LNCaP clone FGC (cell line): ENCODE results near the gene DDRGK1.
"Not testable (repeated sequence)": the region's sequence is repeated elsewhere in the genome, so short reads cannot be mapped to it uniquely, and the experiment has no call there.

ENCODE experiments used
- DNase-seq: peaks from one replicate; pipeline ENCODE4 v3.0.0-alpha.2; 2011; ENCODE audit warnings: low read depth
- H3K4me3 ChIP-seq: 2 replicates; pipeline ENCODE4 v1.5.1; 2011; ENCODE audit warnings: mild to moderate bottlenecking, low read depth, low read length, control low read depth
- TF ChIP-seq, protein P1 (sequence below): IDR thresholded peaks from 2 replicates; pipeline ENCODE4 v1.5.1; 2012; ENCODE audit warnings: mild to moderate bottlenecking; ENCODE audit not compliant: control insufficient read depth, insufficient read depth; ENCODE audit errors: extremely low read depth

Gene DDRGK1

DNA sequence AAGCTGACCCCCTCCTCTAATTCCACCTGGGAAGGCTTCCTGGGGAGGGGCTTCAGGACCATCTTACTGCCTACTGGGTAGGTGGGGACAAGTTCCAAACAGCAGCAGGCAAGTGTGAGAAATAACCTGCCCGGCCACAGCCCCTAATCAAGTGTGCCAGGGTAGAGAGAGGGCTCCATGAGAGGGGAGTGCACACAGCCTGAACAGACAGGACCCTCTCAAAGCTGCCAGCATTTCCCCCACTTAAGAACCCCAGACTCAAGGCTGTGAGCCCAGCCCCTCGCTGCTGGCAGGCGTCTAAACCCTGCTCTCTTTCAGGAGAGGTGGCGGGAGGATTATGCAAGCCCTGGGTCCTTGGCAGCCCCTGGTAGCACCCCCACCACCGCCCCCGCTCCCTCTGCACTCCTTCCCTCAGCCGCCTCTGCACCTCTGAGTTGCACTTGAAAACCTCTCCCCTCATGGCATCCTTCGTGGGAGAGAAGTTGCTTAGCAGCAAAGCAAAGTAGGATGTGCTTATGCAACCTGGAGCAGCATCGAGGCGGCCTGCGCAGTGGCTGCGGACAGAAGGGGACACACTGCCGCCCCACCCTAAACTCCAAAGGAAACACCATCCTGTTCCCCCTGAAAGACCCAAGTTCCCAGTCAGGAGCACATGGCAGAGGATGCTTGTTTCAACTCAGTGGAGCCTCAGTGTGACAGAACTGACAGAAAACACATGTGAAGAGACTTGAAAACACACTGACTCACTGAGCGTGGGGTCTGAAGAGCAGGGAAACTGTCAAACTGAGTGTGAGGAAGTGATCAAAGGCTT is 10.5 kb downstream of the DDRGK1 start:
- TF ChIP-seq, protein P1, sequence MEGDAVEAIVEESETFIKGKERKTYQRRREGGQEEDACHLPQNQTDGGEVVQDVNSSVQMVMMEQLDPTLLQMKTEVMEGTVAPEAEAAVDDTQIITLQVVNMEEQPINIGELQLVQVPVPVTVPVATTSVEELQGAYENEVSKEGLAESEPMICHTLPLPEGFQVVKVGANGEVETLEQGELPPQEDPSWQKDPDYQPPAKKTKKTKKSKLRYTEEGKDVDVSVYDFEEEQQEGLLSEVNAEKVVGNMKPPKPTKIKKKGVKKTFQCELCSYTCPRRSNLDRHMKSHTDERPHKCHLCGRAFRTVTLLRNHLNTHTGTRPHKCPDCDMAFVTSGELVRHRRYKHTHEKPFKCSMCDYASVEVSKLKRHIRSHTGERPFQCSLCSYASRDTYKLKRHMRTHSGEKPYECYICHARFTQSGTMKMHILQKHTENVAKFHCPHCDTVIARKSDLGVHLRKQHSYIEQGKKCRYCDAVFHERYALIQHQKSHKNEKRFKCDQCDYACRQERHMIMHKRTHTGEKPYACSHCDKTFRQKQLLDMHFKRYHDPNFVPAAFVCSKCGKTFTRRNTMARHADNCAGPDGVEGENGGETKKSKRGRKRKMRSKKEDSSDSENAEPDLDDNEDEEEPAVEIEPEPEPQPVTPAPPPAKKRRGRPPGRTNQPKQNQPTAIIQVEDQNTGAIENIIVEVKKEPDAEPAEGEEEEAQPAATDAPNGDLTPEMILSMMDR: no peak
- no peak for DNase-seq
- no peak overlapping the region for H3K4me3 ChIP-seq

DNA sequence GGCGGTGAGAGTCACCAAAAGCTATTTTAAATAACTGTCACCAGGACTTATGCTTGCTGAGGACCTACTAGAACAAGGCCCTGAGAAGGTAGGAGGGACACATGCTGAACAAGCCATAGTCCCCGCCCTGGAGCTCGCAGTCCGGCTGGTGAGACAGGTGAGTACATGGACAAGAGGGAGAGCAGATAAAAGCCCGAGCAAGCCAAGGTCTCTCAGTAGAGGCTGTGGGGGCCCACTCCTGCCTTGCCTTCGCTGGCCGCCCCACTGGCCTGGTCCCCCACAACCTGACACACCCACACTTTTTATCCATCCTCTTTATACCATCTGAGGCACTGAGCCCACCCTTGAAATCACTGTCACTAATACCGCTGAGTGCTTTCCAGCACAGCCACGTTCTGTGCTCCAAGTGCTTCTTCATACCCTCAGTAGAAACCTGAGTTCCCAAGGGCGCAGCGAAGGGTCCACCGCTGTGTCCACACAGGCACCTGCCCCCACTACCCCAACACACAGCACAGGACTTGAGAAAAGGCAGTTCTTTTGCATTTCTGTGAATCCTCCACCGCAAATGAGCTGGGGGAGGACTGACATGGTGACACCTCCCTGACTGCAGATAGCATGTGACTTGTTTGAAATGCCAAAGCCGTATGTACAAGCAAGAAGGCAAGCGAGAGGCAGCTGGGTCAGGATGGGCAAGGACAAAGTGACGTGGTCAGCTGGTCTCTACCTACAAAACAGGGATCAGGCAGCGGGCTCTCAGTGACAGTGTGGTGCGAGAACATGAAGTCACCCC is 12.1 kb downstream of the DDRGK1 start:
- H3K4me3 ChIP-seq: no peak overlapping the region
- TF ChIP-seq, protein P1: no peak
- DNase-seq: no peak

DNA sequence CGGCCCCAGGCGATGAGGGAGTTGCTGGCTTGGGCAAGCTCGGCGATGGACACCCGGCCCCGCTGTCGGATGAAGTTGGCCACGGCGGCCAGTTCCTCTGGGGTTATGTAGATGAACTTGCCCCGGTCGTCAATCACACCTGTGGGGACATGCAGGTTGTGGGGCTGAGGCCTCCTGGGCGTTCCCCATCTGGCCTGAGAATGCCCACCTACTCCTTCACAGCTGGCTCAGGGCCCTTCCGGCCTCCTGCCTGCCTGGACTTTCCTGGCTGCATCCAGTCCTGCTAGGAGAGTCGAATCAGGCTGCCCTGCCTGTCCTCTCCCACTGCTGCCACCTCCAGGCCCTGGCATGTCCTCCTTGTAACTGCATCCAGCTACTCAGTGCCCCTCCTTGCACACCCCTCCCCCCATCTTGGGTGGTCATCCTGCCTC is 13.8 kb downstream of the DDRGK1 start:
- no peak overlapping the region for H3K4me3 ChIP-seq
- TF ChIP-seq, protein P1: no peak
- no peak for DNase-seq

DNA sequence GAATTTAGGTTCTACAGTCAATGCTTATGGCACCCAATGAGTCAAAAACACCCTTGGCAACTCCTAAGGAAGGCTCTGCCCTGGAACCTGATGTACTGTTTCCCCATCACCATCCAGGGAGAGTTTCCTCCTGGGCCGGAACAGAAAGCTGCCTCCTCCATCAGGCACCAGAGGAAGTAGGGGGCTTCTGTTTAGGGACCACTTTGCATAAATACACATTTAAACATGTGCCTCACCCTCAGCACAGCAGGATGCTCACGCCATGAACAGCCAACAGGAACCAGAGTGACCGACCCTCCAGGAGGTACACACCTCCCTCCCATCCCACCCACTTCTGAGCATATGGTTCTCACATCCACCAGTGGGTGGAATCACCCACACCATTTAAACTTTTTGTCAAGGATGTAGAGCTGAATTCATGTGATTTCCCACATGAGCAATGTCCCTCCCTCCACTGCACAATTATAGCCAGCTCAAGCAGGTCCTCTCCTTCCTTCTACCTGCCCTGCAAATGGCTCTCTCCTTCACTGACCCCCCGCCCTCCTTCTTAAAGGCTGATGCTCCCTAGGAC is 14.8 kb downstream of the DDRGK1 start:
- DNase-seq: no peak
- TF ChIP-seq, protein P1: no peak

DNA sequence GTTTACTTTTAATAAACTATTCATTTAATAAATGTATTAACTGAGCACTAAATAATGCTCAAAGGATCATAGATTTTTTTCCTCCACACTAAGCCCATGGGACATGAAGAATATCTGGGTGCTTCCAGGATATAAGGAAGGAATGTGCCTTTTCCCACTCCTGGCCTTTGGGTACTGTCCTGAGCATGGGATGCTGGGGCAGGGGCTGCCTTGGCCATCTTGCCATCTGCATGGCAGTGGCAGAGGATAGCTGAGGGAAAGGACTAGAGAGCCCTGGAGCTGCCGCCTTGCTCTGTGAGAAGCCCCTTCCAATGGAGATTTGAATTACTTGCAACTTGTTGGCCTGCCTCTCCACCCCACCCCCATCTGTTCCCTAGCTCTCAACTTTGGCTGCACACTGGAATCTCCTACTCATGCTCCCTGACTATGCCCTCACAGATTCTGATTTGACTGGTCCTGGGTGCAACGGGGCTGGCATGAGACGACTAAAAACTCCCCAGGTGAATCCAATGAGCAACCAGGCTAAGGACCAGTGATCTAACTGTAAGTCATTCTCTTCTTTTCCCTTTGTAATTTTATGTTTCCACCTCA is 15.6 kb downstream of the DDRGK1 start:
- no peak overlapping the region for H3K4me3 ChIP-seq
- TF ChIP-seq, protein P1: no peak
- DNase-seq: no peak

More for the DNA sequence above, 14.8 kb downstream of the DDRGK1 start:
- H3K4me3 ChIP-seq: no peak overlapping the region

DNA sequence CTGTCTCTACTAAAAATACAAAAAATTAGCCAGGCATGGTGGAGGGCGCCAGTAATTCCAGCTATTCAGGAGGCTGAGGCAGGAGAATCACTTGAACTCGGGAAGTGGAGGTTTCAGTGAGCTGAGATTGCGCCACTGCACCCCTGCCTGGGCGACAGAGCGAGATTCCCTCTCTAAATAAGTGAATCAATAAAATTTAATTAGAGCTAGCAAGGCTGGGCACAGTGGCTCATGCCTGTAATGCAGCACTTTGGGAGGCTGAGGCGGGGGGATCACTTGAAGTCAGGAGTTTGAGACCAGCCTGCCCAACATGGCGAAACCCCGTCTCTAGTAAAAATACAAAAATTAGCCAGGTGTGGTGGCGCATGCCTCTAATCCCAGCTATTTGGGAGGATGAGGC is 16.6 kb downstream of the DDRGK1 start:
- not testable (repeated sequence) for DNase-seq, H3K4me3 ChIP-seq

DNA sequence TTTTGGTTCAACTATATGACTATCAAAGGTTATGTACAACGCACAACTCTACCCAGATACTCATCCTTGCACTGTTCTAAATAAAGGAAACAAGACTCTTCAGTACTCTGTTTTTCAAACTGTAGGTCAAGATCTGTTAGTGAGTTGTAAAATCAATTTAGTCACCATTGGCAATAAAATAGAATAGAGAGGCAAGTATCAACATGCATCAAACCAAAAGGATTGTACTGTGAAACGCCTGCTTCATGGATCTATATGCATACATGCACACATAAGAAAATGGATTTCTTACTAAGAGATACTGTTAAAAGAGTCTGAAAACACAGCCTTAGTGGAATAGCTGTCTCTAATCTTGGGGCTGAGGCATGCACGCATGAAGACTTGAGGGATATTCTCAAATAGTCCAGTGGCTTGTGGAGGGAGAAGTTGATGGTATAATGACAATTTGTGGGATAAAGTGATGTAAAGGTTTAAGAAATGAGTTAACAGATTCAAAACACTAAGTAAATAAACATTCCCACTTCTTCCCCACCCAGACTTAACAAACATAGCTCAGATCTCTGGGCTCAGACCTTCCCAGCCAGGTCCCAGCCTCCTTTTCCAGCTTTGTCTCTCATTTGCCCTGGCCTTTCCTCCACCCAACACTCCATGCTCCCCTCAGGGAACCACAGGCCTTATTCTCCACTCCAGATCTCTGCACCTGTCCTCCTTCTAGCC is 20.4 kb downstream of the DDRGK1 start:
- TF ChIP-seq, protein P1: no peak
- DNase-seq: no peak
- H3K4me3 ChIP-seq: no peak overlapping the region

DNA sequence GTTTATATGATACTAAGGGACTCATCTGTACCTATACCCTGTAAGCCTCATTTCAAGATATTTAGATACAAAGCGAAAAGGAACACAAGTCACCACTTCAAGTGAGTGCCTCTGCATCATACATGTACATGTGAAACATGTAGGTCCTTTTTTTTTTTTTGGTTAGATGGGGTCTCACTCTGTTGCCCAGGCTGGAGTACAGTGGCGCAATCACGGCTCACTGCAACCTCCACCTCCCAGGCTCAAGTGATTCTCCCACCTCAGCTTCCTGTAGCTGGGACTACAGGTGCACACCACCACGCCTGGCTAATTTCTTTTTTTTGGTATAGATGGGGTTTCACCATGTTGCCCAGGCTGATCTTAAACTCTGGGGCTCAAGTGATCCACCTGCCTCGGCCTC is 22.1 kb downstream of the DDRGK1 start:
- DNase-seq, H3K4me3 ChIP-seq: not testable (repeated sequence)
